GM12873 (cell line): ENCODE results near the gene RUFY1.

ENCODE experiments used
- CTCF ChIP-seq: IDR thresholded peaks from 2 replicates; pipeline ENCODE4 v1.5.1; 2012; ENCODE audit warnings: low read depth, mild to moderate bottlenecking, moderate library complexity, low read length, control low read depth; ENCODE audit not compliant: insufficient read depth; ENCODE audit errors: missing control alignments

RUFY1 gene

GRCh38 chr5:179550511-179551342 lies at the start of gene RUFY1:
RUFY1 (plus strand) TSS chr5:179550554; CDS start chr5:179550570, 16 bp downstream.
- no peak for TF ChIP-seq CTCF

- TF ChIP-seq CTCF: no peak
Measured at GRCh38 chr5:179504191-179504590, 46.2 kb upstream of the RUFY1 start.

- TF ChIP-seq CTCF: no peak
Measured at GRCh38 chr5:179504600-179505396, 45.6 kb upstream of the RUFY1 start.

GRCh38 chr5:179505636-179506261 lies 44.6 kb upstream of the RUFY1 start:
- TF ChIP-seq CTCF: no peak

GRCh38 chr5:179509239-179509638 lies 41.1 kb upstream of the RUFY1 start:
- TF ChIP-seq CTCF: no peak

- no peak for TF ChIP-seq CTCF
Measured at GRCh38 chr5:179509845-179510244, 40.5 kb upstream of the RUFY1 start.

GRCh38 chr5:179512452-179513000 lies 37.8 kb upstream of the RUFY1 start:
- no peak for TF ChIP-seq CTCF
